Left kidney (tissue), 2 donors: ENCODE data around the gene PAX8. TPM values are rescaled to one million over a fixed set of nuclear protein-coding genes. Genes with fewer than 3 reads are reported as not detected.
"Not testable (repeated sequence)": the region's sequence is repeated elsewhere in the genome, so short reads cannot be mapped to it uniquely, and the experiment has no call there.

Experiments
- DNase-seq: peaks from one replicate; pipeline ENCODE4 v3.0.0-alpha.2; 2013
- polyA plus RNA-seq: library from polyadenylated mRNA; unstranded; fragments of 120-200 nt; gene quantifications from one replicate; pipeline ENCODE4 v1.2.1, GENCODE V29; 2013; ENCODE audit not compliant: insufficient read length

Gene PAX8
- polyA plus RNA-seq, 1 donor = 474 TPM

DNA sequence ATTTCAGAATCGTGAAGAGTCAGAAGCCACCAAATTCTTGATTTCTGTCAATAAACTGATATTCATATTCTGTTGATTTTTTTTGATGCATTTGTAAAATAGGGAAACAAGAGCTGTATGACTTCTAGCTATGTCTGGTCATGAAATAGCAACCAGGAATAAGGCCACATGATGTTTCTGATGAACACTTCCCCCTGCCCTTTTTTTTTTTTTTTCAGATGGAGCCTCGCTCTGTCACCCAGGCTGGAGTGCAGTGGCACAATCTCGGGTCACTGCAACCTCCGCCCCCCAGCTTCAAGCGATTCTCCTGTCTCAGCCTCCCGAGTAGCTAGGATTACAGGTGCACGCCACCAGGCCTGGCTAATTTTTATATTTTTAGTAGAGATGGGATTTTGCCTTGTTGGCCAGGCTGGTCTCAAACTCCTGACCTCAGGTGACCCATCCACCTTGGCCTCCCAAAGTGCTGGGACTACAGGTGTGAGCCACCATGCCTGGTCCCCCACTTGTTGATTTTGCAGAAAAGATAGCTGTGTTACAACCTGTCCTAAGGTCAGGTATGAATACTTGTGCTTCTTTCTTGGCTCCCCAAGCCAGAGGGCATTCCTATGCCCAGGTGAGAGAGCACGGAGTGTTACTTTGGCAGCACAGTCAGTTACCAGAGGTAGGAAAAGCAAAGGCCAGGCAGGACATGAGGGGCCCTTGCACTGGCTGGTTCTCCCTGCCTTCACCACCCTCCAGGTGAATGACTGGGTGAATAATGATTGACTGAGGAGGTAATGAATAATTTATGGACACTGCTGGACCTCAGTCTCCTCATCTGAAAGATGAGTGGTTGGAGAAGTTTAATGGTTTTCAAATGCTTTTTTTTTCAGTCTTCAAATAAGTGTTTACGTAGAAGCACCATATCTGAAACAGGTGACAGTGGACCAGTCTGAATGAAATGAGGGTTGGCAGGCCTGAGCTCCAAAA is 39.6 kb downstream of the PAX8 start:
- no peak for DNase-seq

DNA sequence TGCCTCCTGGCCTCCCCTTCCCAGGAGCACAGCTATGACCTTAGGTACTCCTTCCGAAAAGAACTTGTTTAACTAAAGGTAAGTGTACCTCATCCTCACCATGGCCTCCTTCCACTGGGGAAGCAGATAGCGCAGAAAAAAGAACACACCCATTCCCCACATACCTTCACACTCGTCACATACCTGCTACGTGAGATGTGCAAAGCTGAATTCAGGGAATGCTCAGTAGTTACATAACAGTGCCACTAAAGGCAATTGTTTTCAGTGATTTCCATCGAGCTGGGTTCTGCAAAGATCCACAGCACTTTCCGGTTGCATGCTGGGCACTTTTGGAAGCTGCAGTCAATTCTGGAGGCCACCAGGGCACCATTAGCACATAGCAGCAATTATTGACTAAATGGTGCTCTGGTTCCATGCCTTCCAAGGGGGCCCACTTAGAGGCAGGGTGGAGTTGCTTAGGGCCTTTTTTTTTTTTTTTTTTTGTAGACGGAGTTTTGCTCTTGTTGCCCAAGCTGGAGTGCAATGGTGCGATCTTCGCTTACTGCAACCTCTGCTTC is 41.0 kb downstream of the PAX8 start:
- no peak for DNase-seq

DNA sequence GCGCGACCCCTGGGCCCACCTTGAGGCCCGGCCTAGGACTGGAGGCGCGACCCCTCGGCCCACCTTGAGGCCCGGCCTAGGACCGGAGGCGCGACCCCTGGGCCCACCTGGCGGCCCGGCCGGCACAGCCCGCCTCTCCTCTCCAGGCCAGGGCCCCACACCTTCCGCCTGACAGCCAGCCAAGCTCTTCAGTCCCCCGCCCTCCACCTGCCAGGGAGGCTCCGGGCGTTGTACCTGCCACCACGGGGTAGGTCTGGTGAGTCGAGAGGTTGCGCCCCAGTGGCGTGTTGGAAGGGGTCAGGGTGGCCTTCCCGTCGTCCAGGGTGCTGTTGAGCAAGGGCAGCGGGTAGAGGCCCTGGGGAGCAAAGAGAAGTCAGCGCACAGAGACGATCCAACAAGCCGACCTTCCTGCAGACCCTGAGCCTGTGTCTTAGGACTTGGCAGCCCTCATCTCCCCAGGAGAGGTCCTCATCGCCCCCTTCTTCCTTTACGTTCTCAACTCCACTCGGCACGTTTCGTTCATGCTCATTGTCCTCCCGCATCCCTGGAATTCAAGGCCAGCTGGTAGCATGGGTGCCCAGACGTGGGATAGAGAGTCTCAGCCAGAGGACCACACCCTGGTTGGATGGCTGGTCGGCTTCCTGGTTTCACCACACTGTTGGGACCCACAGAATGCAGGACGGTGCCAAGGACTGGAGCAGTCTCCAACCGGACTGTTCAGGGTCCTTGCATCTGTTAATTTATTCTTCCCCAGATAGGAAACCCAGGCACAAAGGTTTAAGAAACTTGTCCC is 42.2 kb downstream of the PAX8 start:
- DNase-seq = no peak

DNA sequence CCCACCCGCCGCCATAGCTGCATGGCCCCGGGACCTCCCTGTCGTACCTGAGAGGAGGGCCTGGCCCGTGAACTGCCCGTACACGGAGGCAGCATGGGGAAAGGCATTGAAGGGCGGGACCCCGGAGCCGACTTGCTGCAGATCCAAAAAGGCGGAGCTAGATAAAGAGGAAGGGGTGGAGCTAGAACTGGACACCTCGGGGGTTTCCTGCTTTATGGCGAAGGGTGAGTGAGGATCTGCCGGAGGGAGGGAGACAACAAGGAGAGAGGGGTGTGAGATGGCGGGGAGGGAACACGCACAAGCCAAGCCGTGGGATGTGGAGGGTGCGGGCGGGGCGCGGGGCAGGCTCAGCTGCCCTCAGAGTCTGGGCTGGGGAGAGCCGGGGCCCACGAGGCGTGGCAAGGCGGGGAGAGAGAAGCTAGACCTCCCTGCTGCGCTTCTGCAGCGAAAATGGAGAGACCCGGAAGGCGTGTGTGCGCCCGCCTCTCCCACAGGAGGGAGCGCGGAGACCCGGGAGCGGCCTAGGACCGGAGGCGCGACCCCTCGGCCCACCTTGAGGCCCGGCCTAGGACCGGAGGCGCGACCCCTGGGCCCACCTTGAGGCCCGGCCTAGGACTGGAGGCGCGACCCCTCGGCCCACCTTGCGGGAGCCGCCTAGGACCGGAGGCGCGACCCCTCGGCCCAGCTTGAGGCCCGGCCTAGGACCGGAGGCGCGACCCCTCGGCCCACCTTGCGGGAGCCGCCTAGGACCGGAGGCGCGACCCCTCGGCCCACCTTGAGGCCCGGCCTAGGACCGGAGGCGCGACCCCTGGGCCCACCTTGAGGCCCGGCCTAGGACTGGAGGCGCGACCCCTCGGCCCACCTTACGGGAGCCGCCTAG is 43.1 kb downstream of the PAX8 start:
- DNase-seq = not testable (repeated sequence)

DNA sequence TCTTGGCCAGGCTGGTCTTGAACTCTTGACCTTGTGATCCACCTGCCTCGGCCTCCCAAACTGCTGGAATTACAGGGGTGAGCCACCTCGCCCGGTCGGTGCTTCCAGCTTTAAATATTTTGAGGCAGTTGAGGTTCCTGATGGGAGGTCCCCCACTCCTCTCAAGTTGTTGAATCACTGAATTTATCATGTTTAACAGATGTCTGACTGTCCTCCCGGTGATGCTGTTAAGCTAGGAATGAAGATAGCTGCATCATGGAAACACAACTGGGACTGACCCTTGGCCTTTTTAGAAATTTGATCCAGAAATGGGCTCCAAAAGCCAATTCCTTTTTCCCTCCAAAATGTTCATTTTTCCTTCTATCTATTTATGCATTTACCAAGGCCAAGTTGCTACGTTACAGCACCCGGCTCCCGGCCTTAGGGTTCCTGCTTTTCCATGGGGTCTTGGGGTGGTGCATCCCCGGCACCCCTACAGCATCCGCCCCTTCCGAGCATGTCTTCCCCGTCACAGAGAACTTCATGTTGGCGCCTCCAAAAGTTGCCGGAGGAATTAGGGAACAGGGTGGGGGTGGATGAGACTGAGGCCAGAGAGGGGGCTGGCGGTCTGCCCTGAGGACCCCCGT is 43.9 kb downstream of the PAX8 start:
- no peak for DNase-seq

DNA sequence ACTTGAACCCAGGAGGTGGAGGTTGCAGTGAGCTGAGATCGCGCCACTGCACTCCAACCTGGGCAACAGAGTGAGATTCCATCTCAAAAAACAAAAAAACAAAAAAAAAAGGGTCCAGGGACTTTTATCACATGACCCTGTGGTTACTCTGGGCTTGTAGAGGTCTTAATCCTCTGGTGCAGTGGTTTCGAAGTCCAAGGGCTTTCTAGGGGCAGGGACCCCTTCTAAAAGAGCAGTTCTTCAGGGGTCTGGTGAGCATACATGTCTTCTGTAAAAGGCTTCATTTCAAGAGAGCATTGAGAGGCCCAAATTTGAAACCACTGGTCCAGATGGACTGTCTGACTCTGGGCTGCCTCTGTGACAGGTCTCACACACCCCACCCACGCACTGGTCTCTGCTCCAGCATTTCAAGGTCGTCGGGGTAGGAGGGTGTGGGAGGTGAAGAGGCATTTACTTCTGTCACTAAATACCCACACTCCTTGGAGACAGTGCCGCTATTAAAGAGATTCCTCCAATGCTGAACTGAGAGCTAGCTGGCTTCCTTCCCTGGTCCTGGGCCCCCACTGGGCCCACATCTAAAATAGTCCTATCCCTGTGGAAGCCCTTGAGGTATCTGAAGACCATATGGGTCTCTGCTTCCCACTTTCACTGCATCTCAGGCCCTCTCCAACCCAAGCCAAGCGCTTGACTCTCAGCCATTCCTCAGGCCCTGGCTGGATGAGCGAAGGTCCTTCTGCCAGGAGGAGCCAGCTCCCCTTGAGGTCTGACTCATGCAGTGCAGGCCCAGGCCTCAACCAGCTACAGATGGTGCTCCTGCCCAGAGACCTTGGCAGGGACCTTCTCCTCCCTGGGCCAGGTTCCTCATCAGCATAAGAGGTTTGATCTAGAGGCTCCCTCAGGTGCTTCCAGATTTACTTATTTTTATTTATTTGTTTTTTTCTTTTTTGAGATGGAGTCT is 44.8 kb downstream of the PAX8 start:
- DNase-seq = no peak

DNA sequence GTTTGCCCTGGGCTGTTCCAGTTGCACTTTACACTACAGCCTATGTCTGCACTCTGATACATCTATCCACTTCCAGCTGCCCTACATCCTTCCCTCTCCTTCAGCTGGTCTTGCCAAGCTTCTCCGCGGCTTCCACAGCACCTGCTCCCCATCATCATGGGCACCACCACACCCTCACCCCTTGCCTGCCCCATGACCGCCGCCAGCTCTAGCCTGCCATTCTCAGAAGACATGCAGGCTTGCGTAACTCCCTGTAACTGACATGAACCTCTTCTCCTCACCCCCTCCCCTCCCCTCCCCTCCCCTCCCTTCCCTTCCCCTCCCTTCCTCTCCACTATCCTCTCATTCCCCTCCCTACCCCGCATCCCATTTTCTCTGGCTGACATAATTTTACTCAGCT is 46.0 kb downstream of the PAX8 start:
- DNase-seq = no peak

DNA sequence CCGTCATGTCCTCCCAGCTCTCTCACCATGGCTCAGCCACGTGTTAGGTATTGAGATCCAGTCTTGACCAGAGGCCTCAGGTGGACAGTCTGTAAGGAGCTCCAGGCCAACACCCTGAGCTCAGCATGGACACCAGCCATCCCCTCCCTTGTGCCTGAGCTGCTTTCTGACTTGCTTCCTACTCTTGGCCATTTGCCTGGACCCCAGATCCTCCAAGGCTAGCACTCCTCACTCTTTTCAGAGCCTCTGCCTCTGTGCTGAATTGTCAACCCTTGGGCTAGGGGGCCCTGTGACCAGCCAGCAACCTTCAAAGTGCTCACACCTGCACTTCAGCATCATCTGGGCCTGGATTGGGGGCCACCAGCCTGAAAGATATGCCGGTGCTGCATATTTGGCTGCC is 46.6 kb downstream of the PAX8 start:
- no peak for DNase-seq

DNA sequence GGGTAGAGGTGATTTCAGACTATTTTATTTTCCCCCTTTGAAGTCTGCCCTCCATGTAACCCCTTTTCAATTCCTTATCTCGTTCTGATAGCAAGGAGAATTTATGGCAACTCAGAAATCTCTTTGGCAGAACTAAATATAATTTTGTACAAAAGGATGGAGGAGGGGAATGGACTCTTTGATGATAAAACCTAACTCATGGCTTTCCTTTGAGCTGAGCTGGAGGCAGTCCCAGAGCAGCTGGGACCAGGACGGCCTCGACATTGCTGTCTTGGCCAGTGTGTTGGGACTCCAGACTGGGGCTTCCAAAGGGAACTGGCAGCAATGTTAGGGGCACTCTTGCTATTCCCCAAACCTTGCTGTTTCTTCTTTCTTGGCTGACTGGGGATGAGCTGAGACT is 47.7 kb downstream of the PAX8 start:
- no peak for DNase-seq

DNA sequence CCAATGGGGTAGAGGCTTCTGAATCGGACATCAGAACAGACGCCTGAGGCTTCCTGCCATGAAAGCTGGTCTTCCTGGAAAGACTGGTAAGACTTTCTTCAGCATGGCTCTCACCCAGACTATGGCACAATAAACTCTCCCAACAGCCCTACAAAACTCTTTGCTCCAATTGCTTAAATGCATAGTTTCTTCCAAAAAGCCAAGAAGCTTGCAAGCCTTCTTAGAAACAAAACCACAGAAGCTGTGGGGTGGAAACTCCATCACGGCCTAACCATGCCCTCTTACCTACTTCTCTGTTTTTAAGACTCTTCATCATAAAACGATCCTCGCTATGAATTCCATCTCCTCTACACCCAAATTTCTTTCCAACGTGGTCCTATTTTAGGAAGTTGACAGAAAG is 48.2 kb downstream of the PAX8 start:
- DNase-seq = no peak

DNA sequence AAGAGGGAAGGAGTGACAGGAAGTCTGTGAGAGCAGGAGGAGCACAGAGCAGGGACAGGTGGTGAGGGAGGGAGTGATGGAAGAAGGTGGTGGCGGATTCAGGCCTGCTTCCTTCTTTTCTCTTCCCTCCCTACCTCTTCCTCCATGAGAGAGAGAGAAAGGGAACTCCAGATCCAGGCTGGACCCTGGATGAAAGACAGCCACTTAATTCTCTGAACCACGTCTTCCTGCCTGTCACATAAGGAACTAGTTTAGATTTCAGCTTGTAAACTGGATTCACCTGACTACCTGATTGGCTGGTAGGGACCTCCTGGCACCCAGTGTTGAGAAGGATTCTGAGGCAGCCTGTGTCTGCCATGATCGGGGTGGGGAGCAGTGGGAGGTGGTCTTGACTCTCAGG is 48.9 kb downstream of the PAX8 start:
- no peak for DNase-seq

DNA sequence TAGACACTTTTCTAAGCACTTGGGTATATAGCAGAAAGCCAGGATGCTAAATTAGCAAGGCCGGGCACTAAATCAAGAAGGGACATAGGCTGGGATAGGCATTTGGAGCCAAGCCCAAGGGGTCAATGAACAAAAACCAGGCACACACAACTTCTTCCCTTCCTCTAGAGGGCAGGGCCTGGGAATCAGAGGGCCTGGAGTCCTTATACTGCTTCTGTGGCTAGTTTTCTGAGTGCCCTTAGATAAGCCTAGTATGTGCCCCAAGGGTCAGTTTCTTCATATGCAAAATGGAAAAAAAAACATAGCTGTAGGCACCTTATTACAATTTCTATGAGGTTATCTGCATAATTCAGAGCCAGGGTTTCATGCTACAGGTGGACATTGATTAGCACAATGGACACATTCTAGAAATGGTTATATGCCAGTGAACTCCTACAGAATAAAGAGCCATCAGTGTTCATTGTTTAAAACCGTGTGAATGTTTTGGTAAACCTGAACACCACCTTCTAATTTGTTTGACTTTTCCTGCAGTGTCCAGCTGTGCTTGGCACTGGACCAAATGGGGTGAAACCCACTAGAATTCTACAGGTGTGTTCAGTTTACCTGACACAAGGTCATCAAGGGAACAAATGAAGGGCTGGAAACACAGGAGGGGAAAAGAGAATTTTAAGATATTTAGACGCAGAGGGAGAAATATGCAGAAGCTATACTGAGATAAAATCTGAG is 49.6 kb downstream of the PAX8 start:
- no peak for DNase-seq

DNA sequence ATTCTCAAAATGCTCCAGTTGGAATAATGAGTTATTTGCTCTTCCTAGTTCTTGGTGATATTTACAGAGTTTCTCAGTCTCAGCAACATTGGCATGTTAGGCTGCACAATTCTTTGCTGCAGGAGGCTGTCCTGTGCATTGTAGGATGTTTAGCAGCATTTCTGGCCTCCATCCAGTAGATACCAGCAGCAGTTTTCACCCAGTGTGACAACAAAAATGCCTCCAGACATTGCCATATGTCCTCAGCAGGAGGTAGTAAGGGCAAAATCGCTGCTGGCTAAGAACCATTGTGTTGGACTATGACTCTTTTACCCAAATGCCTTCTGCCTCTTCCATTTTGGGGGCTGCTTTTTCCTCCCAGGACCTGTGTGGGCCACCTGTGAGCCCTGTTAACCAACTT is 50.4 kb downstream of the PAX8 start:
- no peak for DNase-seq

DNA sequence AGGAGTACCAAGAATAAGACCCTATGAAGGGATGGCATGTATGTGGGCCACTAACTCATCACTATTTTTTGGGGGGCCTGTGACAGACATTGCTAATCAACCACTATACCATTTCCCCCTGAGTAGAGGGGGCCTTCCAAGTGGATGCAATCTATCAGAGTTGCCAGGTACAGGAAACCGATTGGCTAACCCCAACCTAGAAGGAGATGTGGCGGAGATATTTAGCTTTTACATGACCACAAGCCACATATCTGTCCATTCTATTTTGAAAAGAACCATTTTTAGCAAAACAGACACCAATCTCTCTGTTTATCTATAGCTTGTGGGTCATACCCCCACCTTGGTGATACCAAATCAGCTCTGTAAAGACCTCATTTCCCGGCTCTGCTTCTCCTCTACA is 51.0 kb downstream of the PAX8 start:
- no peak for DNase-seq

DNA sequence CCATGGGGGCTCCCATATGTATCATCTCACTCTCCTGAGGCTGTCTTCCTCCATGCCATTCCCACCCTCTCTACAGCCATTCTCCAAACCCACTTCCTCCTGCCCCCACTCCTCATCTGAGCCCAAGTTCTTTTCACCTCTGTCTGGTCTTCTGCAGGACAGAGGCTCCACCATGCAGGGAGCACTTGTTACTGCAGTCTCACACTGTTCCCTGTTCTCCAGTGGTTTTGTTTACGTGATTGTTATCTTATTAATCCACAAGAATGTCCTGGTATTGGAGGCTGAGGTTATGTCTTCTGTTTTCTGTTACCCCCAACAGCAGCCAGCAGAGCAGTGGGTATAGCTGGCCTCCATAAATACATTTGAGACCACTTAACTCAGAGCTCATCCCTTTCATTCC is 51.4 kb downstream of the PAX8 start:
- no peak for DNase-seq

DNA sequence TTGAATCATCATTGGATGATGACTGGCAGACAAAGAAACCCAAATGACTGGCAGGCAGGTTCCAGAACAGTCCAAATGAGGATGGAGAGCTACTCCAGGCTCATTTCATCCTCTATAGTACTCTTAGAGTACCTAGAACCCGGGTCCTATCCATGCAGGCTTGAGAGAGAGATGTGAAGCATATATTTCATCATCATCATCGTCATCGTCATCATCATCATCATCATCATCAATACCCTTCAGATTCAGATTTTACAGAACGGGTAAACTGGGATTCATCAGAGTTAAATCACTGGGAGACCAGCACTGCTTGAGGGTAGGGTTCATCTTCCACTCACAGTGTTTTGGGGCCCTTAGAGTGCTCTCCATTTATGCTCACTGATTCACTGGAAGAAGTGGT is 52.3 kb downstream of the PAX8 start:
- no peak for DNase-seq

DNA sequence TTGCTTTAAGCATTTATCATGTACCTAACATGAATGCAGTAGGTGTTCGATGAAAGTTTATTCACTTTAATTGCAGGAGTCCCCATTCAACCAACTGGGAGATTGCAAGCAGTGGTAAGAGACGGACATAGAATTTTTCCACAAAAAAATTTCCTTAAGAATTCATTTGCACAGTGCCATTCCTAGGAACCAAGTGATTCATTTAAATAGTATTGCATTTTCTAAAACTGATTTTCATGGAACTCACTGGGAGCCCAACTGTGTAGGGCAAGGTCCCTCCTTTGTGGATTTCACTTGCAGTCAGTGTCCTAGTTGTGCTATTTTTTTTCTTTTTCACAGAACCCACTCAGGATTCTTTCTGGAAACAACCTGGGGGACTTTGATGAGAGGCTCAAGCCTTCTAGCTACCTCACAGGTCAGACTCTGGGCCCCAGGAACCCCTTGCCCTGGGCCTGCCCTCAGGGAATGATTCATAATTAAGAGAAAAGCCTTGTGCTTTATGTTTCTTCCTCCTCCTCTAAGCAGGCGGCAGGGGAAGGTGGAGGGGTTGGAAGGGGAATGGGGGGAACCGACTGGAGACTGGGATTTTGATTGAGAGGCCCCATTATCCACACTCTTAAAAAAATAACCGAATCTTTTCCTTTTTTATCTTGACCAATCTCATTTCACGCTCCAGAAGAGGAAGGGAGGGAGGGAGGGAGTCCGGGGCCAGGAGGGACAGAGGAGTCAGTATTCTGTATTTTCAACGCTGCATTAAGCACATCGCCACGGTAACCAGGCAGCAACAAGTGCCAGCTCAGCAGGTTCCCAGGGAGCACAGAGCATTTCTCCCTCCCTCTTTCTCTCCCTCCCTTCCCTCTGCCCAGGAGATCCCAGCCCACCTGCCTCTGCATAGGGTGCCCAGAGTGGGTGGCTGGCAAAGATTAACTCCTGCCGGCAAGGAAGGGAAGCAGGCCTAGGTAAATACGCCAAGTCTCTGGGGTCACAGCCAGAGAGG is 53.2 kb downstream of the PAX8 start:
- DNase-seq = peak; percentile 91

DNA sequence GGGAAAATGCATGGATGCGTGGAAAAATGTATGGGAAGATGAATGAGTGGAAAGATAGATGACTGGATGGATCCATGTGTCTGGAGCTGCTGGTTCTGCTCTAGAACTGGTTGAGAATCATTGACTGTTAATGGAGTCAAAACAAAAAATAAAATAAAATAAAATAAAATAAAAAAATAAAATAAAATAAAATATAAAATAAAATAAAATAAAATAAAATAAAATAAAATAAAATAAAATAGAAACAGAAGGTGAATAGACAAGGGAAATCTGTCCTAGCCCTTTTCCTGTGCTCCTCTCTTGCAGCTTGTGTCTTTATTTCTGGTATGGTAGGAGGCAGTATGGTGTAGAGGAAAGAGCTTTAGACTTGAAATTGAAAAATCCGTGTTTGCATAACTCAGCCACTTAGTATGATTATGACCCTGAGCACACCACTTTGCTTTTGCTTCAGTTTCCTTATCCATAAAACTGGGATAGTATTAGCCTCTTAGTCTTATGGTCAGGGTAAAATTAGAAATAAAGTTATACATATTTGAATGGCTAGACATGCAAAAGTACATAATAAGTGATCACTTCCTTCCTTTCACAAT is 54.0 kb downstream of the PAX8 start:
- DNase-seq = no peak
